Activated T-helper 1 cell treated with anti-CD3 and anti-CD28 coated beads, Interleukin-2, amount 50 U/mL, for 16 hours (primary cell): Measurements from ENCODE around the gene N4BP2L1.
A peak's percentile ranks its signal among the peaks of the same experiment; 100 is the strongest.

ENCODE experiments used
- DNase-seq, 2 donors: peaks; one replicate each; pipeline ENCODE4 v3.0.0-alpha.2; 2020; ENCODE audit warnings: low read depth in 1 of 2, low spot score in 1 of 2

N4BP2L1 gene

GRCh38 chr13:32432856-32433255 lies 4.9 kb upstream of the N4BP2L1 start:
- DNase-seq = no peak

- DNase-seq = no peak
Measured at GRCh38 chr13:32431361-32431760, 3.4 kb upstream of the N4BP2L1 start.

- DNase-seq = no peak
Measured at GRCh38 chr13:32430018-32430747, 2.3 kb upstream of the N4BP2L1 start.

DNA sequence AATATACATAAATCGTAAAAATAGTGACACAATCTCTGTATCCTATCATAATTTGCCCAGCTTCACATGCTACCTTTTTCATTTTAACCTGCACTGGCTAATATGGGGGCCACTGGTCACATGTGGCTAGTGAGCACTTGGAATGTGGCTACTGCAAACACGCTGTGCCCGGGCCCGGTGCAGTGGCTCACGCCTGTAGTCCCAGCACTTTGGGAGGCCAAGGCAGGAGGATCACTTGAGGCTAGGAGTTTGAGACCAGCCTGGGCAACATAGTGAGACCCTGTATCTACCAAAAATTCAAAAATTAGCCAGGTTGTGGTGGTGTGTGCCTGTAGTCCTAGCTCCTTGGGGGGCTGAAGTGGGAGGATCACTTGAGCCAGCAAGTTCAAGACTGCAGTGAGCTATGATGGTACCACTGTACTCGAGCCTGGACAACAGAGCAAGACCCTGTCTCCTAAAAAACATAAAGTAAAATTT lies 1.5 kb upstream of the N4BP2L1 start:
- no peak for DNase-seq

- no peak for DNase-seq
Measured at GRCh38 chr13:32428581-32429432, 877 bp upstream of the N4BP2L1 start.

DNA sequence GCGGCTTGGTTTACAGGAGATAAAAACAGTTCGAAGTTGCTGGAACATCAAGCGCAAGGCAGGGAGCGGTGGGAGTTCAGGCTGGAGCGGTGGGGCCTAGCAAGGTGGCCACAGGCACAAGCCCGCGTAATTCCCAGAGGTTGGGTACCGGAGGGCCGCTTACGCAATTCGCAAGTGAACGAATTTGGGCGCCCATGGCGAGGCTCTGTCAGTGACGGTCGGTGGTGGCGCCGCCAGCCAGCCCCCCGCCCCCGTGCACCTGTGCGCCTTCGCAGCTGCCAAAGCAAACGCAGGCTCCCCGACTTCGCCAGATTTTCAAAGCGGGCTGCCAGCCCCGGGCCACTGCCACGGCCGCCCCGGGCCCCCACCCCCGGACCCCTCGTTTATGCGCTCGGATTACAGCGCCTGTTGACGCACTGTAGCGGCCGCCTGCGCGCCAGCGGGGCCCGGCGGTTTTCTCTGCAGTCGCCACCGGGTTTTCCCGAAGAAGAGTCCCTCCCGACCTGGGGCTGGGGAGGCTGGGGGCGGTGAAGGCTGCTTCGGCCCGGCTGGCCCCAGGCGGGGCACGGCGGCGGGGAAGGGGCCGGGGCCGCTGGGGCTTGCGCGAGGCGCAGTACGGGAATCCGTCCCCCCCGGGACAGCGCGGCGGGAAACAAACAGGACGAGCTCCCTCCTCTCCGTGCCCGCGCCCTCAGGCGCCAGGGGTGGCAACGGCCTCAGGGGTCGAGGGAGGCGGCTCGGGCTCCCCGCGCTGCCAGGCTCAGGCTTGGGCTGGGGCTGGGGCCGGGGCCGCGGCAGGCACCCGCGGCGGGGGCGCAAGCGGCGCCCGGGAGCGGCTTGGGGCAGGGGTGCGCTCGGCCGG lies 709 bp downstream of the N4BP2L1 start:
- peak; percentile 15 to 43 for DNase-seq

DNA sequence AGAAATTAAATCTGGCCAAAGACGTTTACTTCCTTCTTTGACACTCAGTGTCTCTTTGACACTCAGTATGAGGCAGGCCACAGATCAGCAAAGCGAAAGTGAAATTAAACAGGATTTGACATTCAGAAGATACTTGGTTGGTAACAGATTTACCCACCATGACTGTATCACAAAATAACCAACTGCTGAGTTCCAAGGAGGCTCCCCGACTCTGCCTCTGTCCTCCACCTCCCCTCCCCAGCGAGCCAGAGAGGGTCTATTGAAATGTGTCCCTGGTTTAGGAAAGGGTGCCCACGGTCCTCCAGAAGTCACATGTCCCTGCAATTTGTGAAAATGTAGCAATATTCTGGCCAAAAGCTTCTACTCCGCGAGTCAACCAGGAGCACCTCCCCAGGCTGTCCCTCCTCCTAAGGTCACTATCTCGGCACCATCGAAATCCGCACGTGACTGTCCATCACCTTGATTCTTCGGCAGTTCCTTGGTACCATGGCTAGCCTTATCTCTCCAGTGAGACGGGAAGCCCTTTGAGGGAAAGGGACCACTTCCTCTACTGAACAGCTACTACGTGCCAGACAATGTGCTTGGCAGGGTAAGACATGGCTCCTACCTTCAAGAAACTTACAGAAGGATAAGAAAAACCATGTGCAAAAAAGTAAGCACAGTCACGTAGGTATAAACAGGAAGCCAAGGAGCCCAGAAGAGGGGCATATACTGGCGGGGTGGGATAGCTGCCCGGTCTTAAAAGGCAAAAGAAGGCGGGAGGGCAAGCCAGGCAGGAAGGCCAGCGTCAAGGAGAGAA lies 1.5 kb downstream of the N4BP2L1 start:
- no peak for DNase-seq

DNA sequence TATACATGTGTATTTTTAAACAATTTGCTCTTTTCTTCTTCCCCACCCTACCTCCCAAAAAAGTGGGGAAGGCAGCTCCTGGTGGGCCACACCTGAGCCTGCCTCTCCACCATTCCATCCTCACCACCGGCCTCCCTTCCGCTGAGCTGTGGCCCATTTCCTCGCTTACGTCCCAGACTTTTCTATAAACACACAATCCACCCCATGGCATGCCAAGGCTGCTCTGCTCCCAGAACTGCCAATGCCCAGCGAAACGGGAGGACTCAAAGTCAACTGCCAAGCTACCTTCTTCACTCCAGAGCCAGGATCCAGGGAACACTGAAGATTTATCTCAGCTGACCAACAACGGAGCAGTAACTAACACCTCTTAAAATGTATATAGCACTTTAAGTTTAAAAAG lies 2.8 kb downstream of the N4BP2L1 start:
- no peak for DNase-seq

- no peak for DNase-seq
Measured at GRCh38 chr13:32423592-32423991, 4.3 kb downstream of the N4BP2L1 start.

DNA sequence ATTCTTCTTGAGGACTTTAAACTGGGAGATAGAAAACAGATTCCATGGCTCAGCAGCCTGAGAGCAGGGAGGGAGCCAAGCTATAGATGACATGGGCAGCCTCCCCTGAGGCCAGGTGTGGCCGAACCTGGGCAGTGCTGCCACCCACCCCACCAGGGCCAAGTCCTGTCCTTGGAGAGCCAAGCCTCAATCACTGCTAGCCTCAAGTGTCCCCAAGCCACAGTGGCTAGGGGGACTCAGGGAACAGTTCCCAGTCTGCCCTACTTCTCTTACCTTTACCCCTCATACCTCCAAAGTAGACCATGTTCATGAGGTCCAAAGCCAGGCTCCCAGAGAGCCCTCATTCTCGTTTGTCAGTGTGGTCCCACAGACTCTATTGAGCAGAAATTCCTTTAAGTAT lies 8.1 kb downstream of the N4BP2L1 start:
- no peak for DNase-seq

DNA sequence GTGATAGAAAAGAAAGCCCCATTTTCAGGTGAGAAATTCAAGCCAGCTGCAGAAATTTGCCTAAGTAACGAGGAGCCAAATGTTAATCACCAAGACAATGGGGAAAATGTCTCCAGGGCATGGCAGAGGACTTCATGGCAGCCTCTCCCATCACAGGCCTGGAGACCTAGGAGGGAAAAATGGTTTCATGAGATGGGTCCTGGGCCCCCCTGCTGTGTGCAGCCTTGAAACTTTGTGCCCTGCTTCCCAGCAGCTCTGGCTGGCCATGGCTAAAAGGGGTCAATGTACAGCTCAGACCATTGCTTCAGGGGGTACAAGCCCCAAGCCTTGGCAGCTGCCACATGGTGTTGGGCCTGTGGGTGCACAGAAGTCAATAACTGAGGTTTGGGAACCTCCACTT lies 9.9 kb downstream of the N4BP2L1 start:
- no peak for DNase-seq

DNA sequence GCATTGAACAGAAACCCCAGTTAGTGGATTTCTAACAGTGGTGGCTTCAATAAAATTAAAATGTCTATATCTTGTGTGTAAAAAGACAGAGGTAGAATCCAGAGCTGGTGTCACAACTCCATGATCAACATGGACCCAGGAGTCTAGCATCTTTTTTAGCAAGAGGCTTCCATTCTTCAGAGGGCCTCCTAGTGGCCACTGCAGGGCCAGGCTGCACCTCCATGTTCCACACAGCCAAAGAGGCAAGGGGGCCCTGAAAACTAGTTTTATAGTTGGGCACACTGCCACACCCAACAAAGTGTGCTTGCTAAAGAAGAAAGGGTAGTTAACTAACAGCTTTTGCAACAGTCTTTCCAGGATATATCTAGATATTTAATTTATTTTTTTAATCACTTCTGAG lies 12.9 kb downstream of the N4BP2L1 start:
- DNase-seq = no peak

DNA sequence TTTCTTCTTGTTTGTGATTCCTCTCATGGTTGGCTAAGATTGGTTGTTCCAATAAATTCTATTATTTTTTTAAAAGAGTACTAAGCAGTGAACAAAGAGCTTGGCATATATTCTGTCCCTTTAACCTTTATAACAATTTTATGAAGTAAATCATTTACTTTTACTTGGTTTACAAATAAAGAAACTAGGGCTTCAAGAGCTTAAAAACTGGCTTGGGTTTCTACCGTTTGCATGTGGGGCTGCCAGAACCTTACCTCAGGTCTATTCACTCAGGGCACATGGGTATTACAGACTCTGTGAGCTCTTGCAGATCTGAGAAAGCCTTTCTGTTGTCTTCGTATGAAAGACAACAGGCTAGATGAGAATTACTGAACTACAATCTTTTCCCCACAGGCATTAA lies 13.3 kb downstream of the N4BP2L1 start:
- no peak for DNase-seq

GRCh38 chr13:32413284-32413683 lies 14.6 kb downstream of the N4BP2L1 start:
- no peak for DNase-seq

DNA sequence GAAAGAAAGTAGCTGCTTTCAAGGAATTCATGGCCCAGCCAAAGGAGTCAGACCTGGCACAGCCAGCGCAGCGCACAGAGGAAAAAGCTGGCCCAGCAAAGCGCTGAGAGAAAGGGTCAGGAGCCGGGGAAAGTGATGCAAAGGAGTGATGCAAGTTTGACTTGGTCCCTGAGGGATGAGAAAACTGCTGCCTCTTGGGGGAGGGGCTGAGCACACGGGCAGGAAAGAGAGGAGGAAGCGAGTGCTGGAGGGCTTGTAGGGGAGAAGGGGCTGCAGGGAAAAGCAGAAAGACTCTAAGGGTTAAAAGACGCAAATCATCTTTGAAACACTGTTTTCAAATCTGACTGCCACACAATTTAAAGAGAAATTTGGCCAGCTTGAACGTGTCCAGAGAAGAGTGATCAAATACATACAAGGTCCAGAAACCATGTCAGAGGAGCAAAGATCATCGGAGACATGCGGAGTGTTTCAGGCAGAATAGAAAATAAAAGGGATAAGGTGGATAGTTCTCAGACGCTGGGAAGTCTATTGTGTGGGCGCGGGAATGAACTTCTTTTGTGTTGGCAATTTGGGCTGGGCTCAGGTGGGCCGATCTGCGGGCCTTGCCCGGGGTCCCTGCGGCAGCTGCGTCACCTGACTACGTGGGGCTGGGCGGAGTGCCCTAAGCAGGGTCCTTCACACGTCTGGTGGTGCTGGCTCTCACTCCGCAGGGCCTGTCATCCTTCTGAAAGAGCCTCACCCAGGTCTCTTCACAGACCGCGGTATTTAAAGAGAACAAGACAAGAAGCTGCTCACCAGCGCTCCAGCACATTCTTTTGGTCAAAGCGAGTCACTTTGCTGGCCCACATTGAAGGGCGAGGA lies 18.1 kb downstream of the N4BP2L1 start:
- DNase-seq = no peak

DNA sequence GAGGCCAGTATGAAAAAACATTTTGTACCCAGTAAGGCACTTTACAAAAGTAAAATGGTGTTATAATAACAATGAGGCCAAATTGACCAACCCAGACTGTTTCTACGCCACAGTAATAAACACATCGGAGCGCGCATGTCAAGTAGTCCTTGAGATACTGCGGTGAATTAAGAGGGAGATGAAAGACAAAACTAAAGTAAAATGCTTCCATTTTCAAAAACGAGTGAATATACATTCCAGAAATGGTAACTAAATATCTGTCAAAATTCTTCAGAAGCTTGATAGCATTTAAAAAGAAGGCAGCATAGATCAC lies 19.0 kb downstream of the N4BP2L1 start:
- DNase-seq = no peak

DNA sequence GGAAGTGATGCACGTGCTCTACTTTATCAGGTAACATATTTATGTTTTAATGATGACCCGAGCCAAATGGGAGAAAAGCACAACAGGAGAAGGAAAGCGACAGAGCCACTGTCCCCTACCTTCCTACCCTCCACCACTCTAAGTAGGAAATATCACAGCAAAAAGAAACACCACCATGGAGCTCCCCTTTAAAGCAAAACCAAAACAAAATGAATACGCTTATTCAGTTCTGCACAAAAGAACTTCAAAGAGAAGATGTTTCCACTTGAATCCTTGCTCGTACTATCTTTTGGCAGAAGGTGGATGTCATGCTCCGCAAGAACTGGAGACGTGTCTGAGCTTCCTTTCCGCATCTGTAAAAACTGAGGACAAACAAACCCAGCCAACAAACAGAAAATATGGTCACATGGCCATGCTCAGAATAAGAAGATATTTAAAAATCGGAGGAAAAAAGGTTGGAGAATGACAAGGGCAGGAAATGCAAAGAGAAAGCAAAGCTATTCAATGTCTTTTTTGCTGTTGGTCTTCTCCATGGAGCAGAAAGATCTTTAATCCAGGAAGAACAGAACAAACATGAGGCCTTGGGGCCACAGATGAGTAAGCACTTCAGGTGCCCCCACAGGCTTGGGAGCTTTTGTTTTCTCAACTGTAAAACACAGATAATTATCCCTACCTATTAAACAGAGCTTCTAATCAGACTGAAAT lies 19.5 kb downstream of the N4BP2L1 start:
- no peak for DNase-seq

DNA sequence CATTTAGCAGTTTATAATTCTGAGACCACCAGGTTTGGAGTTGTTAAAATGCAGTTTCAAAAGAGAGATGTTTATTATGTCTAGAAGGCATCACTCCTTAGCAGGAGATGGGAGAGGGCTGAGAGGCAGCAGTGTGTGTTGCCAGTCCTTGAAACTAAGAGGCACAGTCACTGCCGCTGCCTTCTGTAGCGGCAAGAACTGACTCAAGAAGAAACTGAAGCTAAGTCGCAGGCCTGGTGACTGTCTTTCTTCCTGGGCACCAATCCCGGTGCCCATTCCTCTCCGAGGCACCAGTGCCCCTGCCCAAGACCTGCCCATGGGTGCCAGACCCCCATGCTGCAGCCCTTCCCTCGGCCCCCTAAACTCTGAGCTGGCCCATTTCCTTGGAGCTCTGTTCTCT lies 20.1 kb downstream of the N4BP2L1 start:
- no peak for DNase-seq

DNA sequence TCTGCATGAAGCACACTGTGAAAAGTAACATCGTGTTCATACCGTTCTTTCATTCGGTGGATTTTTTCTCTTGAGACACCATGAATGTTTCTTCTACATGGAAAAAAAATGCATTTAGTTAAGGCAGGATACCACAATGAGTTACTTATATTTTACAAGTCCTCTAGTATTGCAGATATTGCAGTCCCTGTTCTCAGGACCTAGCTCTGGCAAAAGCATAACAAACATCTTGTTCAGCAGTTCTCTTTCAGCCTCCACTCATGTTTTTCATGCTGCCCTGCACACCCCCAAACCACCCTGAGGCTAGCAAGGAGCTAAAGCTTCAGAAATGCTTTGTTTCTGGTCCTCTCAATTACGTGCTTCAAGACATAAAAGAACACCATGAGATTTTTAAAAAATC lies 24.8 kb downstream of the N4BP2L1 start:
- DNase-seq = no peak
